Measurements from ENCODE around the gene CPSF2. TPM values are rescaled to one million over a fixed set of nuclear protein-coding genes. Genes with fewer than 3 reads are reported as not detected.

The CPSF2 gene
- total RNA-seq, 4 donors from 2014 or later: 13.0 to 39.6 (median 32.3) TPM

GRCh38 chr14:92134456-92134855 is 12.7 kb downstream of the CPSF2 start:
- 90% methylated on average over 1 of the region's 1 CpG for WGBS

DNA sequence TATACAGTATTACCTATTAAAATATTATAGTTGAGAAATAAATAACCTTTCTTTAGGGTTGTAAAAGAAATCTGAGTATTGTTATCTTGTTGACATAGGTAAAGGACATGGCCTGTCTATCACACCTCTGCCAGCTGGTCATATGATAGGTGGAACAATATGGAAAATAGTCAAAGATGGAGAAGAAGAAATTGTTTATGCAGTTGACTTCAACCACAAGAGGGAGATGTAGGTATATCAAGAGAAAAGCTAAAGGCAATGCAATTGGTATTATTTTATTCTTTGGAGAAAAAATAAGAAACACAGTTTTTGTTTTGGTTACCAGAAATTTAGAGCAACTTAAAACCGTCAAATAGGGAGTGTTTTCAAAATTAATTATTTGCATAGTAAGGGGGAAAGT is 13.5 kb downstream of the CPSF2 start:
- no peak overlapping the region for H3K27ac ChIP-seq
- 54% methylated on average over 1 of the region's 1 CpG for WGBS

More at GRCh38 chr14:92134456-92134855, 12.7 kb downstream of the CPSF2 start:
- TF ChIP-seq, protein P1, sequence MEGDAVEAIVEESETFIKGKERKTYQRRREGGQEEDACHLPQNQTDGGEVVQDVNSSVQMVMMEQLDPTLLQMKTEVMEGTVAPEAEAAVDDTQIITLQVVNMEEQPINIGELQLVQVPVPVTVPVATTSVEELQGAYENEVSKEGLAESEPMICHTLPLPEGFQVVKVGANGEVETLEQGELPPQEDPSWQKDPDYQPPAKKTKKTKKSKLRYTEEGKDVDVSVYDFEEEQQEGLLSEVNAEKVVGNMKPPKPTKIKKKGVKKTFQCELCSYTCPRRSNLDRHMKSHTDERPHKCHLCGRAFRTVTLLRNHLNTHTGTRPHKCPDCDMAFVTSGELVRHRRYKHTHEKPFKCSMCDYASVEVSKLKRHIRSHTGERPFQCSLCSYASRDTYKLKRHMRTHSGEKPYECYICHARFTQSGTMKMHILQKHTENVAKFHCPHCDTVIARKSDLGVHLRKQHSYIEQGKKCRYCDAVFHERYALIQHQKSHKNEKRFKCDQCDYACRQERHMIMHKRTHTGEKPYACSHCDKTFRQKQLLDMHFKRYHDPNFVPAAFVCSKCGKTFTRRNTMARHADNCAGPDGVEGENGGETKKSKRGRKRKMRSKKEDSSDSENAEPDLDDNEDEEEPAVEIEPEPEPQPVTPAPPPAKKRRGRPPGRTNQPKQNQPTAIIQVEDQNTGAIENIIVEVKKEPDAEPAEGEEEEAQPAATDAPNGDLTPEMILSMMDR (IDR thresholded peaks at IDR 0.05): no peak
- TF ChIP-seq POLR2A (IDR thresholded peaks at IDR 0.05) (no peak), EP300 (IDR thresholded peaks at IDR 0.05) (no peak), POLR2AphosphoS5 (IDR thresholded peaks at IDR 0.05) (no peak)
- no peak for DNase-seq (ENCODE audit: low spot score in 2 of 2)
- Histone ChIP-seq H3K27ac (no peak overlapping the region), H3K4me3 (no peak overlapping the region), H3K36me3 (peaks cover 80% of the 10 kb centered on the region), H3K27me3 (no peaks in the 10 kb centered on the region), H3K4me1 (no peaks in the 10 kb centered on the region), H3K9me3 (no peaks in the 10 kb centered on the region)

GRCh38 chr14:92143309-92143708 is 21.5 kb downstream of the CPSF2 start:
- Histone ChIP-seq H3K4me3 (no peak overlapping the region), H3K27ac (no peak overlapping the region), H3K4me1 (no peaks in the 10 kb centered on the region), H3K27me3 (no peaks in the 10 kb centered on the region), H3K9me3 (no peaks in the 10 kb centered on the region), H3K36me3 (peaks cover 88% of the 10 kb centered on the region)
- no peak for DNase-seq (ENCODE audit: low spot score in 2 of 2)
- WGBS: 72% methylated on average over 4 of the region's 4 CpGs
- no peak for TF ChIP-seq POLR2AphosphoS5 (IDR thresholded peaks at IDR 0.05)
- TF ChIP-seq, protein P1 (IDR thresholded peaks at IDR 0.05): no peak

More for the DNA sequence above, 13.5 kb downstream of the CPSF2 start:
- H3K27me3 ChIP-seq: no peaks in the 10 kb centered on the region
- no peak for DNase-seq (ENCODE audit: low spot score in 2 of 2)
- no peak overlapping the region for H3K4me3 ChIP-seq
- H3K9me3 ChIP-seq: no peaks in the 10 kb centered on the region
- TF ChIP-seq POLR2A (IDR thresholded peaks at IDR 0.05): no peak
- TF ChIP-seq, protein P1 (IDR thresholded peaks at IDR 0.05): peak in 1 of 2 donors; percentile 27
- no peak for TF ChIP-seq POLR2AphosphoS5 (IDR thresholded peaks at IDR 0.05)
- TF ChIP-seq EP300 (IDR thresholded peaks at IDR 0.05): no peak
- peaks cover 82% of the 10 kb centered on the region for H3K36me3 ChIP-seq
- H3K4me1 ChIP-seq: no peaks in the 10 kb centered on the region

GRCh38 chr14:92143962-92144361 is 22.2 kb downstream of the CPSF2 start:
- DNase-seq (ENCODE audit: low spot score in 2 of 2): no peak
- Histone ChIP-seq H3K27ac (no peak overlapping the region), H3K4me1 (no peaks in the 10 kb centered on the region), H3K36me3 (peaks cover 84% of the 10 kb centered on the region), H3K4me3 (no peak overlapping the region), H3K27me3 (no peaks in the 10 kb centered on the region), H3K9me3 (no peaks in the 10 kb centered on the region)
- 91% methylated on average over 3 of the region's 3 CpGs for WGBS
- no peak for TF ChIP-seq EP300 (IDR thresholded peaks at IDR 0.05)
- TF ChIP-seq, protein P1 (IDR thresholded peaks at IDR 0.05): no peak
- TF ChIP-seq POLR2A (IDR thresholded peaks at IDR 0.05): no peak
- TF ChIP-seq POLR2AphosphoS5 (IDR thresholded peaks at IDR 0.05): no peak

DNA sequence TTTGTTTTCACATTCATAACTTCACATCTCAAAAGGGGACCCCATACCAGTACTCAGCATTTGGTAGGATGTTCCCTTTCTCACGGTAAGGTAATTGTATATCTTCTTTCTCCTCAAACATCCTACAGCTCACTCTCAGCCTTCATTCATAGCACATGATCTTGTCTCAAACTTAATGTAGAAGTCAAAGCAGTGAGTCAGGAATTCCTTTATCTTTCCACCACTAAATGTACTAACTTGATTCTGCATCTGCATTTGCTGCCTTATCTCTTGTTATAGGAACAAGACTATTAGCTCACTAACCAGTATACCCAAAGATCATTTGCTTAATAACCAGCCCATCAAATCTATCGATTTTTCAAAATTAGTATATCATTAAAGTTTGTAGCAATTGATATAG is 22.9 kb downstream of the CPSF2 start:
- DNase-seq (ENCODE audit: low spot score in 2 of 2): no peak
- Histone ChIP-seq H3K36me3 (peaks cover 84% of the 10 kb centered on the region), H3K27me3 (no peaks in the 10 kb centered on the region), H3K27ac (no peak overlapping the region), H3K4me3 (no peak overlapping the region), H3K9me3 (no peaks in the 10 kb centered on the region), H3K4me1 (no peaks in the 10 kb centered on the region)
- 87% methylated on average over 2 of the region's 2 CpGs for WGBS
- TF ChIP-seq POLR2A (IDR thresholded peaks at IDR 0.05): no peak
- no peak for TF ChIP-seq EP300 (IDR thresholded peaks at IDR 0.05)
- TF ChIP-seq, protein P1 (IDR thresholded peaks at IDR 0.05): no peak
- no peak for TF ChIP-seq POLR2AphosphoS5 (IDR thresholded peaks at IDR 0.05)
